Activated CD8-positive, alpha-beta memory T cell treated with anti-CD3 and anti-CD28 coated beads for 24 hours (primary cell): ENCODE results near the gene LRRC8A.

Experiments
- DNase-seq: peaks from one replicate; pipeline ENCODE4 v3.0.0-alpha.2; 2020

LRRC8A gene

DNA sequence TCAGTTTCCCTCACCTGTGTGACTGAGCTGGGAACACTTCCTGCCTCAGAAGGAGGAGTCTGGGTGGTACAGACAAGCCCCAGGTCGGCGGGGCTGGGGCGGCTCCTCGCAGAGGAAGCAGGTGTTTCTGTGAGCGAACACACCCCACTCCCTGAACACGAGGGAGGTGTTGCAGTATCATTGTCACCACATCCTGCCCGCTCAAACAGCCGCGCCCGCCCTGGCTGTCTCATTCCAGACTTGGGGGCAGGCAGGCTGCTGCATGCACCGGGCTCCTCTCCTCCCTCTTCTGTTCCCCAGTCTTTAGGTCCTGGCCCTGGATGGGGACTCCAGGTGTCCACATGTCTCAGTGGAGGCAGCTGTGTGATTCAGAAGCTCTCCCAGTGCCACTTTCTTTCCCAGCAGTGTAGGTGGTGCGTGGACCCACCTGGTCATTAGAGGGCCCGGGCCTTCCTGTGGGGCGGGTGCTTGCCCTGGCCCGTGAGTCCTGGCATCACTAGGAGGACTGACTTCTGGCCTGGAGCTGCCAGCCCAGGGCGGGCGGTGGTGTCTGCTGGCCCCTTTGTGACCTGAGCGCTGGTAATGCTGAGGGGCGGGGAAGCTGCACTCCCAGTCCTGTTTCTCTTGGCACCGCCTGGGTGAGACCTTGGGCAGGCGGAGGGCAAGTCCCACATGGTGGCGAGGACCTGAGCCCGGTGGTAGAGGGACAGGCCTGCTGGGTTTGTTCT is 20.6 kb downstream of the LRRC8A start:
- DNase-seq = peak; percentile 91

GRCh38 chr9:128903079-128903461 is 21.1 kb downstream of the LRRC8A start:
- no peak for DNase-seq

GRCh38 chr9:128903871-128904620 is 22.1 kb downstream of the LRRC8A start:
- no peak for DNase-seq

- DNase-seq = no peak
Measured at GRCh38 chr9:128905964-128906363, 24.0 kb downstream of the LRRC8A start.

GRCh38 chr9:128906741-128907140 is 24.8 kb downstream of the LRRC8A start:
- no peak for DNase-seq

DNA sequence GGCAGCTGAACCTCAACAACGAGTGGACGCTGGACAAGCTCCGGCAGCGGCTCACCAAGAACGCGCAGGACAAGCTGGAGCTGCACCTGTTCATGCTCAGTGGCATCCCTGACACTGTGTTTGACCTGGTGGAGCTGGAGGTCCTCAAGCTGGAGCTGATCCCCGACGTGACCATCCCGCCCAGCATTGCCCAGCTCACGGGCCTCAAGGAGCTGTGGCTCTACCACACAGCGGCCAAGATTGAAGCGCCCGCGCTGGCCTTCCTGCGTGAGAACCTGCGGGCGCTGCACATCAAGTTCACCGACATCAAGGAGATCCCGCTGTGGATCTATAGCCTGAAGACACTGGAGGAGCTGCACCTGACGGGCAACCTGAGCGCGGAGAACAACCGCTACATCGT is 26.4 kb downstream of the LRRC8A start:
- DNase-seq = no peak

DNA sequence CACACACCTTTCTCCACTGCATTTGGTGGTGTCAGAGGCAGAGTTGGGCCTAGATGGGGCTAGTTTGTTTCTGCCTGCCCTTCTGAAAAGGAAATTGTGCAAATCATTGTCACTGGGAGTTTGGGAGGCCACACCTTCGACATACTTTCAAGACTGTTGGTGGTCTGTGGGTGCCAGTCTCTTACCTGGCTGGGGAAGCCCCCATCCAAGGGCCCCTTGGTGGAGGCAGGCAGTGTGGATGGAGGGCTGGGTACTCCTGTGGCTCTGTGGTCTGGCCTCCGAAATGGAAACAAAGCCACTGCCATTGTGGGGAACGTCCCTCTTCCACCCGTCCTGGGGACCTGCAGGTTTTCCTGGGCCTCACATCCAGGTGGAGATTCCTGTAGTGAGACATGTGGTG is 27.9 kb downstream of the LRRC8A start:
- DNase-seq = no peak

DNA sequence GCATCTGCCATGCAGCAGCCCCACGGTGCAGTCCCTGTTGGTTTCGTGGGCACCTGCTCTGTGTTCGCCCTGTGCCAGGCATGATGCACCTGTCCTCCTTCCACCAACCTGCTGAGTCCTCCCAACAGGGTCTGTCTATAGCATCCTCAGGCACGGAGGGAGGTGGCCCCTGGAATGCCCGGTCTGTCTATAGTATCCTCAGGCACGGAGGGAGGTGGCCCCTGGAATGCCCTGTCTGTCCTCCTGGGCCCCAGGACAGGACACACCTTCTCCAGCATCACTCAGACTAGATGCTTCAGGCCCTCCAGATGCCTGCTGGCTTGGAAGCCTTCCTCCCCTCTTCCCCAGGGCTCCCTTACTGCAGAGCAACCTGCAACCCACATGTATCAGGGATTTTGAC is 29.0 kb downstream of the LRRC8A start:
- DNase-seq = no peak

GRCh38 chr9:128911529-128912035 is 29.6 kb downstream of the LRRC8A start:
- DNase-seq = no peak

DNA sequence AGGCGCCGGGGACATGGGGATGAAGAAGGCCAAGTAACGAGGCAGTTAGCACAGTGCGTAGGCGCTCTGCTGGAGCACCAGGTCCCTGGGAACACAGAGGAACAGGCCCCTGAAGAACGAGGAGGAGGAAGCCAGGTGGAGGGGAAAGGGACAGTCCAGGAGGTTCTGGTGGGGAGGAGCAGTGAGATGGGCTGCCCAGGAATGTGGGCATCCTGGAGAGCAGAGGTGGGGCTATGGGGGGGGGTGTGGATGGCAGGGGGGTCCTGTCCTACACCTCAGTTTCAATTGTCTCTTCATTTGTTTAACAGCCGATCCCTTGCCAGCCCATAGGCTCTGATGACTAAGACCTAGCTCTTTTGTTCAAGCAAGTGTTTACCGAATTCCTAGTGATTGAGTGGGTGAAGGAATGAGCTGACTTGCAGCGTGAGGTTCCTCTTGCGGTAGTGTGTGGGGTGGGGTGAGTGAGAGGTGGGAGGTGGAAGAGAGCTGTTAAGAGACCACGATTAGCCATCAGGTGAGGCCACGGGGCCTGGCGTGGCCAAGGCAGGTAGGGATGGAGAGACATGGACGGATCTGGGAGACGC is 30.4 kb downstream of the LRRC8A start:
- DNase-seq = no peak

DNA sequence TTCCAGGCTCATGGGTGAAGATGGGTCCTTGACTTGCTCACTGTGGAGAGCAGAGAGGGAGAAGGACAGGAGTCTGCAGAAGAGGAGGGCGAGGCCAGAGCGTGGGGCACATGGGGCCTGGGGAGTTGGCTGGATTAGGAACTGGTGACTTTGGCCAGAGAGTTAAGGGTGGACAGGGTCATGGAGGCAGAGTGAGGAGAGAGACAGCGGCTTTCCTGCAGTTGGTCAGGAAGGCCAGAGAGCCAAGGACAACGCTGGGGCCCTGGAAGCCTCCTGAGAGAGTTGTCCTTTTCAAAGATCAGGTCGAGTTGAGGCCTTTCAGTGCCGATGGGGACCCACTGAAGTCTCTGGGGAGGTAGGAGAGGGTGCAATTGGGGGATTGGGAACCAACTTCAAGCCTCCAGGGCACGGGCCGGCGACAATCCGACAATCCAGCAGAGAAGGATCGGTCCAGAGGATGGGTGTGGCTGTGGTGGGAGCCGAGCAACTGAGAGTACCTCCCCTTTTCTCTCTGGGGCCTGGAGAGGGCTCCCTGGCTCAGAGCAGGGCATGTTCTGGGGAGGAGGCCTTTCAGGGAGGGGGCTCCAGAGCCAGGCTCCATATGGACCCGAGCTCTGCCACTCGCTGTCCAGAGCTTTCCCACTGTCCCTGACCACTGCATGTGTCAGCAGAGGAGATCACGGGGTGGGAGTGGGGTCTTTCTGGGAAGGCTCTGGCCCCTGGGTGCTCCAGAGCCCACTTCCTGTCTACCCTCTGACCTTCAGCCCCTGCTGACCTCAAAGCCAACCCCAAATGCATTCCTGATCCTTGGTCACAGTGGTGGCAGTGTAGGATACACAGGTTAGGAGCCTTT is 31.3 kb downstream of the LRRC8A start:
- no peak for DNase-seq

GRCh38 chr9:128913995-128914772 is 32.3 kb downstream of the LRRC8A start:
- DNase-seq = no peak

DNA sequence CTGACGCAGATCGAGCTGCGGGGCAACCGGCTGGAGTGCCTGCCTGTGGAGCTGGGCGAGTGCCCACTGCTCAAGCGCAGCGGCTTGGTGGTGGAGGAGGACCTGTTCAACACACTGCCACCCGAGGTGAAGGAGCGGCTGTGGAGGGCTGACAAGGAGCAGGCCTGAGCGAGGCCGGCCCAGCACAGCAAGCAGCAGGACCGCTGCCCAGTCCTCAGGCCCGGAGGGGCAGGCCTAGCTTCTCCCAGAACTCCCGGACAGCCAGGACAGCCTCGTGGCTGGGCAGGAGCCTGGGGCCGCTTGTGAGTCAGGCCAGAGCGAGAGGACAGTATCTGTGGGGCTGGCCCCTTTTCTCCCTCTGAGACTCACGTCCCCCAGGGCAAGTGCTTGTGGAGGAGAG is 34.3 kb downstream of the LRRC8A start:
- DNase-seq = no peak

DNA sequence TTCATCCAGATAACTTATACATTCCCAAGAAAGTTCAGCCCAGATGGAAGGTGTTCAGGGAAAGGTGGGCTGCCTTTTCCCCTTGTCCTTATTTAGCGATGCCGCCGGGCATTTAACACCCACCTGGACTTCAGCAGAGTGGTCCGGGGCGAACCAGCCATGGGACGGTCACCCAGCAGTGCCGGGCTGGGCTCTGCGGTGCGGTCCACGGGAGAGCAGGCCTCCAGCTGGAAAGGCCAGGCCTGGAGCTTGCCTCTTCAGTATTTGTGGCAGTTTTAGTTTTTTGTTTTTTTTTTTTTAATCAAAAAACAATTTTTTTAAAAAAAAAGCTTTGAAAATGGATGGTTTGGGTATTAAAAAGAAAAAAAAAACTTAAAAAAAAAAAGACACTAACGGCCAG is 34.8 kb downstream of the LRRC8A start:
- no peak for DNase-seq

GRCh38 chr9:128917151-128917849 is 35.4 kb downstream of the LRRC8A start:
- no peak for DNase-seq

- no peak for DNase-seq
Measured at GRCh38 chr9:128918921-128919320, 37.0 kb downstream of the LRRC8A start.

- DNase-seq = no peak
Measured at GRCh38 chr9:128919402-128920089, 37.6 kb downstream of the LRRC8A start.

- no peak for DNase-seq
Measured at GRCh38 chr9:128920381-128921058, 38.6 kb downstream of the LRRC8A start, which contains the start of gene PHYHD1. TSS of gene PHYHD1 (plus strand) at chr9:128920982. CDS start at chr9:128922324, 1,342 bp downstream.

GRCh38 chr9:128921881-128922763 is 40.2 kb downstream of the LRRC8A start:
- DNase-seq = peak; percentile 70
